KMS-11 (cell line): ENCODE data around the gene FITM1.

ENCODE experiments used
- H2AFZ ChIP-seq: fragments of 200-600 bp; sonication (generic); 2 replicates; pipeline ENCODE4 v1.6.1; 2016; ENCODE audit warnings: antibody characterized with exemption, mixed run types, low read depth
- H3K27ac ChIP-seq: fragments of 200-600 bp; sonication (generic); 2 replicates; pipeline ENCODE4 v1.6.1; 2016; ENCODE audit warnings: mild to moderate bottlenecking, mixed run types
- H3K27me3 ChIP-seq: fragments of 200-600 bp; sonication (generic); 2 replicates; pipeline ENCODE4 v1.6.1; 2017; ENCODE audit warnings: mild to moderate bottlenecking, low read depth, mixed run types, moderate library complexity; ENCODE audit not compliant: insufficient read depth
- H3K36me3 ChIP-seq: fragments of 200-600 bp; sonication (generic); 2 replicates; pipeline ENCODE4 v1.6.1; 2017; ENCODE audit warnings: mild to moderate bottlenecking, mixed run types; ENCODE audit not compliant: insufficient read depth
- H3K4me1 ChIP-seq: fragments of 200-600 bp; sonication (generic); 2 replicates; pipeline ENCODE4 v1.6.1; 2016; ENCODE audit warnings: mild to moderate bottlenecking, low read depth, mixed run types; ENCODE audit not compliant: poor library complexity, severe bottlenecking
- H3K4me2 ChIP-seq: fragments of 200-600 bp; sonication (generic); 2 replicates; pipeline ENCODE4 v1.7.0; 2016; ENCODE audit warnings: mild to moderate bottlenecking, mixed run types
- H3K4me3 ChIP-seq: fragments of 200-600 bp; sonication (generic); IDR thresholded peaks from 2 replicates; pipeline ENCODE4 v1.6.1; 2017; ENCODE audit warnings: low read depth, low read length, mixed read lengths; ENCODE audit not compliant: insufficient read depth
- H3K79me2 ChIP-seq: fragments of 200-600 bp; sonication (generic); 2 replicates; pipeline ENCODE4 v1.6.1; 2016; ENCODE audit warnings: low read depth, mixed run types; ENCODE audit not compliant: insufficient read depth
- H3K9ac ChIP-seq: fragments of 200-600 bp; sonication (generic); 2 replicates; pipeline ENCODE4 v1.6.1; 2016; ENCODE audit warnings: mild to moderate bottlenecking, mixed run types
- H4K20me1 ChIP-seq: fragments of 200-600 bp; sonication (generic); 2 replicates; pipeline ENCODE4 v1.6.1; 2016; ENCODE audit warnings: mild to moderate bottlenecking, mixed run types; ENCODE audit not compliant: insufficient read depth
- CTCF ChIP-seq: fragments of 200-600 bp; sonication (generic); conservative IDR thresholded peaks from 2 replicates; pipeline ENCODE4 v1.6.1; 2017; ENCODE audit warnings: low read depth, mild to moderate bottlenecking, antibody characterized with exemption, low read length, moderate library complexity, mixed read lengths

Gene FITM1

GRCh38 chr14:24138396-24139271, 8.2 kb downstream of the FITM1 start:
- no peak overlapping the region for H3K4me2 ChIP-seq
- H3K79me2 ChIP-seq = peaks cover 7% of the 10 kb centered on the region; the same call in 1 of the 2 replicates

GRCh38 chr14:24139272-24139934, 8.9 kb downstream of the FITM1 start:
- Histone ChIP-seq H3K9ac (no peak overlapping the region), H3K4me2 (no peak overlapping the region; the same call in 1 of the 2 replicates), H2AFZ (no peak overlapping the region), H4K20me1 (no peaks in the 10 kb centered on the region), H3K36me3 (no peaks in the 10 kb centered on the region), H3K27ac (no peak overlapping the region), H3K4me3 (no peak overlapping the region), H3K27me3 (no peaks in the 10 kb centered on the region), H3K4me1 (peaks cover 22% of the 10 kb centered on the region), H3K79me2 (peaks cover 7% of the 10 kb centered on the region; the same call in 1 of the 2 replicates)
- TF ChIP-seq CTCF = no peak

More at GRCh38 chr14:24138396-24139271, 8.2 kb downstream of the FITM1 start:
- no peaks in the 10 kb centered on the region for H4K20me1 ChIP-seq
- peaks cover 22% of the 10 kb centered on the region for H3K4me1 ChIP-seq
- no peak overlapping the region for H3K4me3 ChIP-seq
- H2AFZ ChIP-seq = no peak overlapping the region
- H3K27me3 ChIP-seq = no peaks in the 10 kb centered on the region
- no peak overlapping the region for H3K9ac ChIP-seq
- no peaks in the 10 kb centered on the region for H3K36me3 ChIP-seq
- TF ChIP-seq CTCF = no peak
- no peak overlapping the region for H3K27ac ChIP-seq

- Histone ChIP-seq H3K4me1 (peaks cover 28% of the 10 kb centered on the region), H4K20me1 (no peaks in the 10 kb centered on the region), H3K4me3 (no peak within 1 kb of the TSS), H3K4me2 (peak within 1 kb of the TSS; percentile 36; the same call in 1 of the 2 replicates), H3K27me3 (no peaks in the 10 kb centered on the region), H2AFZ (peak within 1 kb of the TSS; percentile 44; the same call in 1 of the 2 replicates), H3K9ac (peak within 1 kb of the TSS; percentile 55; the same call in 1 of the 2 replicates), H3K36me3 (no peaks in the 10 kb centered on the region), H3K27ac (peak within 1 kb of the TSS; percentile 66), H3K79me2 (peaks cover 21% of the 10 kb centered on the region; the same call in 1 of the 2 replicates)
- no peak for TF ChIP-seq CTCF
These were observed 10.8 kb downstream of the FITM1 start, which contains the start of gene EMC9 for GRCh38 chr14:24141097-24141880. Gene EMC9 (minus strand): TSS chr14:24141591. CDS start chr14:24141304, 287 bp downstream.

- Histone ChIP-seq H3K27ac (no peak overlapping the region), H4K20me1 (no peaks in the 10 kb centered on the region), H3K36me3 (no peaks in the 10 kb centered on the region), H3K4me2 (no peak overlapping the region), H3K4me1 (peaks cover 23% of the 10 kb centered on the region), H2AFZ (no peak overlapping the region), H3K4me3 (no peak overlapping the region), H3K27me3 (no peaks in the 10 kb centered on the region), H3K9ac (no peak overlapping the region), H3K79me2 (peaks cover 26% of the 10 kb centered on the region; the same call in 1 of the 2 replicates)
- TF ChIP-seq CTCF = no peak
These were observed 13.1 kb downstream of the FITM1 start for GRCh38 chr14:24143511-24143910.
